Suprapubic skin (tissue), 4 donors: ENCODE results near the gene LRMDA. TPM values are rescaled to one million over a fixed set of nuclear protein-coding genes. Genes with fewer than 3 reads are reported as not detected.

Source experiments
- DNase-seq, 2 donors: peaks; one replicate each; pipeline ENCODE4 v3.0.0-alpha.2; 2019; ENCODE audit warnings: low spot score in 2 of 2
- H3K27ac ChIP-seq: fragments of 200-600 bp; sonication (generic); one replicate; pipeline ENCODE4 v1.5.1; 2019
- H3K27me3 ChIP-seq: fragments of 200-600 bp; sonication (generic); one replicate; pipeline ENCODE4 v1.5.1; 2019
- H3K36me3 ChIP-seq: fragments of 200-600 bp; sonication (generic); one replicate; pipeline ENCODE4 v1.5.1; 2019
- H3K4me1 ChIP-seq: fragments of 200-600 bp; sonication (generic); one replicate; pipeline ENCODE4 v1.5.1; 2019
- H3K4me3 ChIP-seq: fragments of 200-600 bp; sonication (generic); one replicate; pipeline ENCODE4 v1.5.1; 2019; ENCODE audit warnings: mild to moderate bottlenecking
- H3K9me3 ChIP-seq: fragments of 200-600 bp; sonication (generic); one replicate; pipeline ENCODE4 v1.5.1; 2019
- CTCF ChIP-seq, 2 donors: fragments of 200-600 bp in 1 of 2; fragments of 450-650 bp in 1 of 2; sonication (generic) in 1 of 2; IDR thresholded peaks; one replicate each; pipeline ENCODE4 v1.5.1; 2016 to 2019; ENCODE audit warnings: antibody characterized with exemption in 2 of 2, mild to moderate bottlenecking in 1 of 2, moderate library complexity in 1 of 2
- EP300 ChIP-seq: sonication (generic); formaldehyde crosslinking; IDR thresholded peaks from one replicate; pipeline ENCODE4 v1.6.1; 2017; ENCODE audit warnings: antibody characterized with exemption
- POLR2A ChIP-seq, 2 donors: fragments of 450-650 bp; IDR thresholded peaks; one replicate each; pipeline ENCODE4 v1.6.1; 2017; ENCODE audit warnings: antibody characterized with exemption in 2 of 2, mild to moderate bottlenecking in 2 of 2, moderate library complexity in 2 of 2
- POLR2AphosphoS5 ChIP-seq, 3 donors: sonication (generic); formaldehyde crosslinking; IDR thresholded peaks; one replicate each; pipeline ENCODE4 v1.6.1; 2017; ENCODE audit warnings: antibody characterized with exemption in 3 of 3
- WGBS: methylation state at CpG from one replicate; pipeline ENCODE4 v1.1.5; 2018; 5-methylcytosine and 5-hydroxymethylcytosine counted together
- total RNA-seq, 4 donors: library from RNA; depleted of rRNA; stranded (reverse); fragments of >200 nt; gene quantifications; one replicate each; pipeline ENCODE4 v1.1.0, GENCODE V29; 2016

Gene LRMDA
- total RNA-seq, 4 donors from 2014 or later: 0.10 to 2.9 (median 1.9) TPM; not detected in 1

GRCh38 chr10:75693489-75693888 is 262.1 kb downstream of the LRMDA start:
- Histone ChIP-seq H3K27me3 (no peaks in the 10 kb centered on the region), H3K4me3 (no peak overlapping the region), H3K4me1 (no peaks in the 10 kb centered on the region), H3K27ac (no peak overlapping the region), H3K36me3 (no peaks in the 10 kb centered on the region), H3K9me3 (no peaks in the 10 kb centered on the region)
- no peak for DNase-seq
- WGBS: 93% methylated on average over 6 of the region's 6 CpGs
- TF ChIP-seq CTCF (IDR thresholded peaks at IDR 0.05): no peak
- TF ChIP-seq POLR2AphosphoS5 (IDR thresholded peaks at IDR 0.05): no peak
- TF ChIP-seq POLR2A (IDR thresholded peaks at IDR 0.05): no peak

GRCh38 chr10:75694269-75694668 is 262.8 kb downstream of the LRMDA start:
- no peaks in the 10 kb centered on the region for H3K9me3 ChIP-seq
- H3K36me3 ChIP-seq: no peaks in the 10 kb centered on the region
- DNase-seq: no peak
- no peak for TF ChIP-seq POLR2A (IDR thresholded peaks at IDR 0.05)
- no peak for TF ChIP-seq POLR2AphosphoS5 (IDR thresholded peaks at IDR 0.05)
- no peaks in the 10 kb centered on the region for H3K4me1 ChIP-seq
- no peak overlapping the region for H3K27ac ChIP-seq
- no peak overlapping the region for H3K4me3 ChIP-seq
- H3K27me3 ChIP-seq: no peaks in the 10 kb centered on the region
- 67% methylated on average over 3 of the region's 3 CpGs for WGBS

- Histone ChIP-seq H3K27ac (no peak overlapping the region), H3K36me3 (no peaks in the 10 kb centered on the region), H3K9me3 (no peaks in the 10 kb centered on the region), H3K4me3 (no peak overlapping the region), H3K4me1 (no peaks in the 10 kb centered on the region), H3K27me3 (no peaks in the 10 kb centered on the region)
- 82% methylated on average over 3 of the region's 3 CpGs for WGBS
- DNase-seq: no peak
- TF ChIP-seq EP300 (no peak), POLR2AphosphoS5 (IDR thresholded peaks at IDR 0.05) (no peak), POLR2A (IDR thresholded peaks at IDR 0.05) (no peak), CTCF (IDR thresholded peaks at IDR 0.05) (no peak)
Observed at GRCh38 chr10:75694790-75695189, 263.4 kb downstream of the LRMDA start.

- Histone ChIP-seq H3K4me1 (no peaks in the 10 kb centered on the region), H3K27ac (no peak overlapping the region), H3K9me3 (no peaks in the 10 kb centered on the region), H3K36me3 (no peaks in the 10 kb centered on the region), H3K27me3 (no peaks in the 10 kb centered on the region), H3K4me3 (no peak overlapping the region)
- no peak for DNase-seq
- WGBS: 97% methylated on average over 2 of the region's 2 CpGs
- TF ChIP-seq POLR2A (IDR thresholded peaks at IDR 0.05) (no peak), POLR2AphosphoS5 (IDR thresholded peaks at IDR 0.05) (no peak), EP300 (no peak)
Observed at GRCh38 chr10:75695994-75696393, 264.6 kb downstream of the LRMDA start.

GRCh38 chr10:75696536-75696935 is 265.1 kb downstream of the LRMDA start:
- 93% methylated on average over 4 of the region's 4 CpGs for WGBS
- Histone ChIP-seq H3K4me3 (no peak overlapping the region), H3K27me3 (no peaks in the 10 kb centered on the region), H3K27ac (no peak overlapping the region), H3K36me3 (no peaks in the 10 kb centered on the region), H3K9me3 (no peaks in the 10 kb centered on the region), H3K4me1 (no peaks in the 10 kb centered on the region)
- no peak for TF ChIP-seq POLR2A (IDR thresholded peaks at IDR 0.05)
- TF ChIP-seq CTCF (IDR thresholded peaks at IDR 0.05): no peak
- TF ChIP-seq EP300: no peak
- no peak for TF ChIP-seq POLR2AphosphoS5 (IDR thresholded peaks at IDR 0.05)
- no peak for DNase-seq

- H3K36me3 ChIP-seq: no peaks in the 10 kb centered on the region
- WGBS: 74% methylated on average over 9 of the region's 9 CpGs
- TF ChIP-seq POLR2AphosphoS5 (IDR thresholded peaks at IDR 0.05) (no peak), CTCF (IDR thresholded peaks at IDR 0.05) (no peak), POLR2A (IDR thresholded peaks at IDR 0.05) (no peak), EP300 (no peak)
Observed at GRCh38 chr10:75703191-75703854, 271.9 kb downstream of the LRMDA start.

More at GRCh38 chr10:75703191-75703854, 271.9 kb downstream of the LRMDA start:
- Histone ChIP-seq H3K27ac (no peak overlapping the region), H3K27me3 (no peaks in the 10 kb centered on the region), H3K4me1 (no peaks in the 10 kb centered on the region), H3K9me3 (no peaks in the 10 kb centered on the region), H3K4me3 (no peak overlapping the region)
- DNase-seq: no peak
